Neuronal stem cell (in vitro differentiated cells): Measurements from ENCODE around the gene PPP4R3A.

Source experiments
- DNase-seq: peaks from one replicate; pipeline ENCODE4 v3.0.0-alpha.2; 2013; ENCODE audit warnings: low spot score
- H2AFZ ChIP-seq: one replicate; pipeline ENCODE4 v1.6.1; 2013; ENCODE audit warnings: mild to moderate bottlenecking, low read length, inconsistent platforms
- H2AK5ac ChIP-seq: 2 replicates; pipeline ENCODE4 v1.6.1; 2013; ENCODE audit warnings: low read depth, mild to moderate bottlenecking, inconsistent platforms, low read length, moderate library complexity, mixed read lengths
- H2BK120ac ChIP-seq: 2 replicates; pipeline ENCODE4 v1.6.1; 2013; ENCODE audit warnings: low read depth, mild to moderate bottlenecking, inconsistent platforms, low read length, moderate library complexity, mixed read lengths
- H2BK12ac ChIP-seq: one replicate; pipeline ENCODE4 v1.6.1; 2013; ENCODE audit warnings: low read length, inconsistent platforms
- H2BK15ac ChIP-seq: 2 replicates; pipeline ENCODE4 v1.6.1; 2013; ENCODE audit warnings: mild to moderate bottlenecking, low read length, inconsistent platforms, mixed read lengths
- H2BK5ac ChIP-seq: one replicate; pipeline ENCODE4 v1.6.1; 2013; ENCODE audit warnings: inconsistent platforms, mild to moderate bottlenecking, low read length, moderate library complexity
- H3K14ac ChIP-seq: one replicate; pipeline ENCODE4 v1.6.1; 2013; ENCODE audit warnings: low read length, inconsistent platforms
- H3K18ac ChIP-seq: 2 replicates; pipeline ENCODE4 v1.6.1; 2013; ENCODE audit warnings: low read length, inconsistent platforms
- H3K23ac ChIP-seq: 2 replicates; pipeline ENCODE4 v1.6.1; 2013; ENCODE audit warnings: low read depth, mild to moderate bottlenecking, mixed read lengths, low read length, inconsistent platforms; ENCODE audit not compliant: poor library complexity
- H3K27ac ChIP-seq: replicated peaks from 3 replicates; pipeline ENCODE4 v1.5.1; 2013; ENCODE audit warnings: low read length, inconsistent platforms
- H3K27me3 ChIP-seq, 3 experiments: 2 replicates each; pipeline ENCODE4 v1.6.1; 2013; ENCODE audit warnings: low read length in 3 of 3, mild to moderate bottlenecking in 2 of 3, inconsistent platforms in 1 of 3, low read depth in 1 of 3, mixed read lengths in 1 of 3, moderate library complexity in 1 of 3; ENCODE audit not compliant: control insufficient read depth in 3 of 3, insufficient read depth in 3 of 3
- H3K36me3 ChIP-seq, 2 donors: replicated peaks in 1 of 2; 2 replicates each; pipeline ENCODE4 v1.6.1; 2013; ENCODE audit warnings: low read length in 2 of 2; ENCODE audit not compliant: control insufficient read depth in 2 of 2, insufficient read depth in 2 of 2
- H3K4ac ChIP-seq: 2 replicates; pipeline ENCODE4 v1.6.1; 2013; ENCODE audit warnings: inconsistent platforms, mild to moderate bottlenecking, low read length, moderate library complexity
- H3K4me1 ChIP-seq, 2 donors: 1 replicate in 1 of 2; 2 replicates in 1 of 2; pipeline ENCODE4 v1.6.1; 2013; ENCODE audit warnings: low read length in 2 of 2, low read depth in 1 of 2; ENCODE audit not compliant: control insufficient read depth in 2 of 2, insufficient read depth in 1 of 2
- H3K4me2 ChIP-seq: one replicate; pipeline ENCODE4 v1.6.1; 2013; ENCODE audit warnings: mild to moderate bottlenecking, low read length, inconsistent platforms; ENCODE audit not compliant: insufficient read depth, poor library complexity, severe bottlenecking
- H3K4me3 ChIP-seq, 2 donors: 2 replicates each; pipeline ENCODE4 v1.5.1; 2013; ENCODE audit warnings: low read length in 2 of 2, mild to moderate bottlenecking in 2 of 2, inconsistent platforms in 1 of 2, moderate library complexity in 1 of 2
- H3K79me1 ChIP-seq: one replicate; pipeline ENCODE4 v1.6.1; 2013; ENCODE audit warnings: low read depth, mild to moderate bottlenecking, inconsistent platforms, low read length, moderate library complexity
- H3K9ac ChIP-seq: one replicate; pipeline ENCODE4 v1.6.1; 2013; ENCODE audit warnings: mild to moderate bottlenecking, low read depth, low read length, inconsistent platforms; ENCODE audit not compliant: poor library complexity
- H3K9me3 ChIP-seq, 2 donors: replicated peaks in 1 of 2; 2 replicates each; pipeline versions ENCODE3 to v1.6.1; 2013; ENCODE audit warnings: low read length in 2 of 2, mild to moderate bottlenecking in 2 of 2, inconsistent platforms in 1 of 2, low read depth in 1 of 2, mixed read lengths in 1 of 2, moderate library complexity in 1 of 2; ENCODE audit not compliant: control insufficient read depth in 2 of 2, insufficient read depth in 1 of 2
- H4K8ac ChIP-seq: one replicate; pipeline ENCODE4 v1.6.1; 2013; ENCODE audit warnings: low read depth, mild to moderate bottlenecking, inconsistent platforms, low read length, moderate library complexity
- H4K91ac ChIP-seq: one replicate; pipeline ENCODE4 v1.6.1; 2013; ENCODE audit warnings: low read length, low read depth, mild to moderate bottlenecking, inconsistent platforms; ENCODE audit not compliant: poor library complexity
- WGBS, 2 donors: extraction: QIAGEN DNeasy Blood & Tissue Kit; methylation state at CpG; one replicate each; pipeline ENCODE4 v1.1.7; 2013; ENCODE audit warnings: missing lambda C conversion rate in 2 of 2, mixed read lengths in 1 of 2; ENCODE audit not compliant: insufficient read length in 2 of 2, insufficient replicate concordance in 1 of 2; ENCODE audit errors: extremely low coverage in 2 of 2; 5-methylcytosine and 5-hydroxymethylcytosine counted together

Gene PPP4R3A

DNA sequence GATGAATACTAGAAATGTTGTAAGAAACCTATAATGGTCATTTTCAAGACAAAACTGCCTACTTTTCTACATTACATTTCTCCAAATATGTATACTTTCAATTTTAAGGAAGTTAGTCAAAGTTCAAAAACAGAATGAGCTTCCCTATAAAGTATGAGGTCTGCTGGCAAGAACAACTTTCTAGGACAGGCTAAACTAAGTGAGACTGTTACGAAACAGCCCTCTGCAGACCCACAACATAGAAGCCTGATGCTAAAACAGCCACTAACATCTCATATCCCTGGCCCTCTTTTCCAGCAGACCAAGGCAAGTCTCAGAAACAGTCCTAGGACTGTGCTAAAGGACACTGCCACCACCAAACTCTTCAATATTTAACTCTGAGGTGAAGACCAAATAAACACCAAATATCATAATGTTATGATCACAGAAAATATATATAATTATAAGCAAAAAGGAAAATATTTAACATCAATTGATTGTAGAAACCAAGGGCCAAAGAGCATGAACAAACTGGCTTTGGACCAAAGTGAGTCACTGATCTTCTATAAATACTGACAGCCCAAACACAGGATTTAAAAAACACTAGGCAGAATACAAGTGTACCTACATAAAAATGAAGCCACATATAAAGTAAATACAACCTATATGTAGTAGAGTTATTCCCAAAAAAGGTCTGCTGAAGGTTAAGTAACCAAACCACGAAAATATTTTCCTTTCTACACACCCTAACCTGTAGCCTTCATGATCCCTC is 27.7 kb downstream of the PPP4R3A start:
- Histone ChIP-seq H3K23ac (no peak overlapping the region), H3K27me3 (no peaks in the 10 kb centered on the region), H3K4me3 (no peak overlapping the region), H2BK120ac (no peak overlapping the region), H2BK5ac (no peak overlapping the region), H2BK12ac (no peak overlapping the region), H3K18ac (no peak overlapping the region), H3K4me1 (no peaks in the 10 kb centered on the region), H3K27ac (no peak overlapping the region), H2AFZ (no peak overlapping the region), H3K4ac (no peak overlapping the region), H3K9ac (no peak overlapping the region), H3K4me2 (no peak overlapping the region), H3K79me1 (peaks cover 7% of the 10 kb centered on the region), H3K36me3 (peaks cover 21 to 97% of the 10 kb centered on the region in 2 donors), H2AK5ac (no peak overlapping the region), H4K91ac (no peak overlapping the region), H2BK15ac (no peak overlapping the region), H3K9me3 (no peaks in the 10 kb centered on the region), H4K8ac (no peak overlapping the region), H3K14ac (no peak overlapping the region)
- no peak for DNase-seq
- no CpG with 5 or more reads among the region's 2 CpGs for WGBS, 2 donors

GRCh38 chr14:91477388-91477787 is 32.7 kb downstream of the PPP4R3A start:
- Histone ChIP-seq H3K4me1 (no peaks in the 10 kb centered on the region), H2AFZ (no peak overlapping the region), H2BK15ac (no peak overlapping the region), H3K18ac (no peak overlapping the region), H3K9ac (no peak overlapping the region), H3K4me2 (no peak overlapping the region), H2BK5ac (no peak overlapping the region), H3K79me1 (peaks cover 7% of the 10 kb centered on the region), H2BK12ac (no peak overlapping the region), H3K9me3 (peaks cover 0 to 9% of the 10 kb centered on the region in 2 donors), H3K4me3 (no peak overlapping the region), H3K36me3 (peaks cover 26 to 100% of the 10 kb centered on the region in 2 donors), H3K23ac (no peak overlapping the region), H4K91ac (no peak overlapping the region), H2BK120ac (no peak overlapping the region), H3K14ac (no peak overlapping the region), H3K27me3 (no peaks in the 10 kb centered on the region), H3K4ac (no peak overlapping the region), H4K8ac (no peak overlapping the region), H3K27ac (no peak overlapping the region), H2AK5ac (no peak overlapping the region)
- no CpG with 5 or more reads among the region's 3 CpGs for WGBS, 2 donors
- DNase-seq = no peak

GRCh38 chr14:91473046-91473445 is 37.1 kb downstream of the PPP4R3A start:
- no peak overlapping the region for H3K9ac ChIP-seq
- H3K27me3 ChIP-seq = no peaks in the 10 kb centered on the region
- peaks cover 2% of the 10 kb centered on the region for H3K79me1 ChIP-seq
- H3K4me3 ChIP-seq = no peak overlapping the region
- H2BK120ac ChIP-seq = no peak overlapping the region
- H2BK5ac ChIP-seq = no peak overlapping the region
- H3K27ac ChIP-seq = no peak overlapping the region
- no peak overlapping the region for H2BK12ac ChIP-seq
- H2AFZ ChIP-seq = no peak overlapping the region
- no CpG with 5 or more reads among the region's 2 CpGs for WGBS, 2 donors
- no peak overlapping the region for H4K91ac ChIP-seq
- no peak overlapping the region for H3K18ac ChIP-seq
- H3K23ac ChIP-seq = no peak overlapping the region
- no peak overlapping the region for H3K14ac ChIP-seq
- H3K4me1 ChIP-seq = no peaks in the 10 kb centered on the region
- no peak for DNase-seq
- H2AK5ac ChIP-seq = no peak overlapping the region
- H3K4ac ChIP-seq = no peak overlapping the region
- H3K36me3 ChIP-seq = peaks cover 28 to 98% of the 10 kb centered on the region in 2 donors
- H3K9me3 ChIP-seq = peaks cover 0 to 28% of the 10 kb centered on the region in 2 donors
- no peak overlapping the region for H2BK15ac ChIP-seq
- no peak overlapping the region for H4K8ac ChIP-seq
- H3K4me2 ChIP-seq = no peak overlapping the region

GRCh38 chr14:91470216-91470615 is 39.9 kb downstream of the PPP4R3A start:
- no CpG with 5 or more reads among the region's 2 CpGs for WGBS, 2 donors
- Histone ChIP-seq H2BK5ac (no peak overlapping the region), H3K79me1 (no peaks in the 10 kb centered on the region), H4K91ac (no peak overlapping the region), H3K23ac (no peak overlapping the region), H4K8ac (no peak overlapping the region), H3K9ac (no peak overlapping the region), H3K14ac (no peak overlapping the region), H2BK15ac (no peak overlapping the region), H3K36me3 (peaks cover 27 to 98% of the 10 kb centered on the region in 2 donors), H3K4me2 (no peak overlapping the region), H2BK120ac (no peak overlapping the region), H3K18ac (no peak overlapping the region), H3K9me3 (peaks cover 0 to 28% of the 10 kb centered on the region in 2 donors), H3K4me1 (peaks cover 0 to 2% of the 10 kb centered on the region in 2 donors), H2BK12ac (no peak overlapping the region), H3K27ac (no peak overlapping the region), H3K27me3 (no peaks in the 10 kb centered on the region), H2AK5ac (no peak overlapping the region), H3K4me3 (no peak overlapping the region), H3K4ac (no peak overlapping the region), H2AFZ (no peak overlapping the region)
- DNase-seq = no peak
